Measurements from ENCODE around the gene CD83. TPM values are rescaled to one million over a fixed set of nuclear protein-coding genes. Genes with fewer than 3 reads are reported as not detected.

CD83 gene
- polyA plus RNA-seq, 1 donor (not counting 4 experiments of a cell fraction or from before 2014, with no cell fraction given), result 3.4 TPM

- dilution Hi-C loops (cut with MboI; ENCODE audit: extremely low pct_ligation_motif_present, low sequenced_read_pairs), result no loop called here
- TF ChIP-seq CTCF (optimal IDR thresholded peaks at IDR 0.05 in 1 of 3, IDR thresholded peaks at IDR 0.05 in 1 of 3, conservative IDR thresholded peaks at IDR 0.05 in 1 of 3; ENCODE audit: extremely low read depth in 1 of 3, insufficient read depth in 2 of 3, low read length in 3 of 3) (no peak), EZH2 (IDR thresholded peaks at IDR 0.05; ENCODE audit: low read length) (no peak)
- Histone ChIP-seq H3K36me3 (ENCODE audit: control insufficient read depth in 2 of 2, extremely low read depth in 1 of 2, insufficient read depth in 2 of 2, low read length in 2 of 2) (no peaks in the 10 kb centered on the region), H4K20me1 (ENCODE audit: control insufficient read depth, extremely low read depth, insufficient read depth, low read length) (no peaks in the 10 kb centered on the region), H3K79me2 (ENCODE audit: control insufficient read depth, insufficient read depth, low read length) (no peaks in the 10 kb centered on the region), H3K27ac (ENCODE audit: control insufficient read depth, insufficient read depth, low read length) (no peak overlapping the region), H3K4me1 (ENCODE audit: control insufficient read depth, extremely low read depth, insufficient read depth, low read length) (no peaks in the 10 kb centered on the region), H3K9ac (ENCODE audit: control insufficient read depth, extremely low read depth, insufficient read depth, low read length) (no peak overlapping the region), H3K9me3 (ENCODE audit: control insufficient read depth, low read depth, low read length) (no peaks in the 10 kb centered on the region), H3K4me2 (ENCODE audit: control insufficient read depth, extremely low read depth, insufficient read depth, low read depth, low read length) (no peak overlapping the region), H2AFZ (ENCODE audit: control insufficient read depth, low read length) (no peak overlapping the region), H3K4me3 (ENCODE audit: control insufficient read depth in 2 of 3, extremely low read depth in 1 of 3, insufficient read depth in 2 of 3, low read depth in 1 of 3, low read length in 3 of 3) (no peak overlapping the region), H3K27me3 (ENCODE audit: control insufficient read depth, extremely low read depth, insufficient read depth, low read length) (peaks cover 3% of the 10 kb centered on the region), H3K9me1 (ENCODE audit: control insufficient read depth, extremely low read depth, insufficient read depth, low read length) (no peaks in the 10 kb centered on the region)
- no peak for DNase-seq (ENCODE audit: low read depth, low spot score)
- FAIRE-seq, result no peak
Measured at GRCh38 chr6:14146506-14147096, 29.0 kb downstream of the CD83 start.

GRCh38 chr6:14147891-14148290 lies 30.3 kb downstream of the CD83 start:
- no peak overlapping the region for H3K27ac ChIP-seq (ENCODE audit: control insufficient read depth, insufficient read depth, low read length)
- peaks cover 3% of the 10 kb centered on the region for H3K27me3 ChIP-seq (ENCODE audit: control insufficient read depth, extremely low read depth, insufficient read depth, low read length)
- H3K36me3 ChIP-seq (ENCODE audit: control insufficient read depth in 2 of 2, extremely low read depth in 1 of 2, insufficient read depth in 2 of 2, low read length in 2 of 2), result no peaks in the 10 kb centered on the region
- H4K20me1 ChIP-seq (ENCODE audit: control insufficient read depth, extremely low read depth, insufficient read depth, low read length), result no peaks in the 10 kb centered on the region
- H3K4me2 ChIP-seq (ENCODE audit: control insufficient read depth, extremely low read depth, insufficient read depth, low read depth, low read length), result no peak overlapping the region
- no peak for DNase-seq (ENCODE audit: low read depth, low spot score)
- no peak for FAIRE-seq
- TF ChIP-seq EZH2 (IDR thresholded peaks at IDR 0.05; ENCODE audit: low read length), result no peak
- TF ChIP-seq CTCF (optimal IDR thresholded peaks at IDR 0.05 in 1 of 3, IDR thresholded peaks at IDR 0.05 in 1 of 3, conservative IDR thresholded peaks at IDR 0.05 in 1 of 3; ENCODE audit: extremely low read depth in 1 of 3, insufficient read depth in 2 of 3, low read length in 3 of 3), result no peak
- no peaks in the 10 kb centered on the region for H3K4me1 ChIP-seq (ENCODE audit: control insufficient read depth, extremely low read depth, insufficient read depth, low read length)
- no peaks in the 10 kb centered on the region for H3K9me1 ChIP-seq (ENCODE audit: control insufficient read depth, extremely low read depth, insufficient read depth, low read length)
- H3K79me2 ChIP-seq (ENCODE audit: control insufficient read depth, insufficient read depth, low read length), result no peaks in the 10 kb centered on the region
- dilution Hi-C loops (cut with MboI; ENCODE audit: extremely low pct_ligation_motif_present, low sequenced_read_pairs), result no loop called here
- no peaks in the 10 kb centered on the region for H3K9me3 ChIP-seq (ENCODE audit: control insufficient read depth, low read depth, low read length)
- H2AFZ ChIP-seq (ENCODE audit: control insufficient read depth, low read length), result no peak overlapping the region
- H3K4me3 ChIP-seq (ENCODE audit: control insufficient read depth in 2 of 3, extremely low read depth in 1 of 3, insufficient read depth in 2 of 3, low read depth in 1 of 3, low read length in 3 of 3), result no peak overlapping the region
- no peak overlapping the region for H3K9ac ChIP-seq (ENCODE audit: control insufficient read depth, extremely low read depth, insufficient read depth, low read length)

Measured in keratinocyte (primary cell).